T-helper 1 cell (primary cell): ENCODE results near the gene EIF2AK3.

Source experiments
- DNase-seq, 5 donors: peaks; one replicate each; pipeline ENCODE4 v3.0.0-alpha.2; 2012 to 2020

The EIF2AK3 gene

DNA sequence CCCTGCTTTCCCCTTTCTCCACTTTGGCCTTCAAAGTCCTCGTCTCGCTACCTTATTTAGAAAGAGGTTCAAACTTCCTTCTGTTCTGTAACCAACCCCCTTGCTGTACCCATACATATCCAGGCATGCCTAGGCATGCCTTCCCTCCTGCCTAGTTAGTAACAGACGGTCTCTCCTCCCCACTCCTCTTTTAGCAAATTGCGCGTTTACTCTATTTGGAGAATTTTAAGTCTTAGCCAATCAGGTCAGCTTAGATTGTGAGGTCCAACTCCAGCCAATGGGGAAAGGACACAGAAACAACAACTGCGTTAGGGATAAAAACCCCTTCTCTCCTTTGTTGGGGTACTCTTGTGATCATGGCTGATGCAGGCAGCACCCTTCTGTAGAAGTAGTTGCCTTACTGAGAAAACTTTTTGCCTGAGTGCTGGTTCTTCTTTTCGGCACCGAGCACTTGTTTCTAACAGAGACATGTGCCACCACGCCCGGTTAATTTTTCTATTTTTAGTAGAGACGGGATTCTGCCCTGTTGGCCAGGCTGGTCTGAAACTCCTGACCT lies 88.8 kb downstream of the EIF2AK3 start:
- DNase-seq: no peak

DNA sequence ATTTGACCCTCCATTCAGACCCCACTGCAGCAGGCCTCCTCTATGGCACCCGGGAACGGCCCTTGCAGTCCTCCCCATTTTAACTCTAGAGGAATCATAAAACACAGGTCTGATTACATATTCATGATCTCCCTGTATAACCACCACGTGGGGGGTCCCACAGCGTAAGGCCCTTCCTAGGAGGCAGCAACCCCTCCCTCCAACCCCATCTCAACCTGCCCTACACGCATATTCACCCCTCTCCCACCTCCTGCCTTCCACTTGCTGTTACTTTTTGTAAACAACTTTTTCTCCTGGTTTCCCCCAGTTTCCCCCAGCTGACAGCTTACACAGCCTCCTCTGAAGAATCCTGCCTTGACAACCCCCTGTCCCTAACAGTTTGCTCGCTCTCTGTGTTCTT lies 89.6 kb downstream of the EIF2AK3 start:
- DNase-seq: no peak

GRCh38 chr2:88530081-88530480 lies 97.2 kb downstream of the EIF2AK3 start:
- DNase-seq: no peak

DNA sequence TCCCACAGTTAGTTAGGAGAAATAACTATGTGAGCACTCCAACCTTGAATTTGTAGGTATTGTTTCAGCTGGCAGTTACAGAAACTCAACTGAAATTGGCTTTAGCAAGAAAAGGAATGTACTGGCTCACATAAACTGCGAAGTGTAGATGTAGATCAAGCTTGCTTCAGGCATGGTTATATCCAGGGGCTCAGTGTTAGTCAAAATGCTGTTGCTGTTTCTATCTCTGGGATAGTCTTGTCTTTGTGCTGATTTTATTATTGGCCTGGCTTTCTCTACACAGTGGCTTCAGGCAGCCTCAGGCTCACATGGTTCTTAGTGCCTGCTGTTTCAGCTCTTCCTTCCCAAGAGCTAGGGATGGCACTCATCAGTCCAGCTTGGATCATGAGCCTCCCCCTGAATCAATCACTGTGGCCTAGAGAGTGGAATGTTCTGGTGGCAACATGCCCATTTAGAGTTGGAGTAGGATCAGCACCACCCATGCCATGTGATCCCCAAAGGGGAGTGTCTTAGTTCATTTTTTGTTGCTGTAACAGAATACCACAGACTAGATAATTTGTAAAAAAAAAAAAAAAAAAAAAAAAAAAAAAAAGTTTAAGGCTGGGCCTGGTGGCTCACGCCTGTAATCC lies 105.7 kb downstream of the EIF2AK3 start:
- DNase-seq: no peak

GRCh38 chr2:88517759-88518201 lies 109.5 kb downstream of the EIF2AK3 start:
- no peak for DNase-seq
